Activated naive CD4-positive, alpha-beta T cell treated with anti-CD3 and anti-CD28 coated beads, Interleukin-2, amount 50 U/mL, for 72 hours (primary cell): ENCODE data around the gene LRRC59. TPM values are rescaled to one million over a fixed set of nuclear protein-coding genes. Genes with fewer than 3 reads are reported as not detected.
"Not testable (repeated sequence)": the region's sequence is repeated elsewhere in the genome, so short reads cannot be mapped to it uniquely, and the experiment has no call there.

Experiments used
- ATAC-seq, 2 donors: fragments of 150-1000 bp; cut with Tn5 transposase; 2 replicates each; pipeline ENCODE4 v1.10.0; 2021; ENCODE audit warnings: mild to moderate bottlenecking in 2 of 2, moderate library complexity in 2 of 2
- DNase-seq, 2 donors: peaks; one replicate each; pipeline ENCODE4 v3.0.0; 2021 to 2022; ENCODE audit warnings: low spot score in 2 of 2
- H3K27ac Mint-ChIP-seq, 2 donors: one replicate each; pipeline ENCODE4 v1.8.0; 2022; ENCODE audit warnings: mild to moderate bottlenecking in 2 of 2, mixed read lengths in 2 of 2
- H3K36me3 Mint-ChIP-seq, 2 donors: one replicate each; pipeline ENCODE4 v1.8.0; 2022; ENCODE audit warnings: mixed read lengths in 2 of 2
- H3K9me3 Mint-ChIP-seq, 2 donors: one replicate each; pipeline ENCODE4 v1.8.0; 2022; ENCODE audit warnings: mixed read lengths in 2 of 2
- total RNA-seq, 2 donors: library from RNA; stranded (reverse); gene quantifications; one replicate each; pipeline ENCODE4 v1.2.3, GENCODE V29; 2022

Gene LRRC59
- total RNA-seq, 2 donors from 2014 or later: 40.3 to 66.7 TPM

- DNase-seq, H3K36me3 Mint-ChIP-seq, H3K9me3 Mint-ChIP-seq, ATAC-seq, H3K27ac Mint-ChIP-seq: not testable (repeated sequence)
Observed at GRCh38 chr17:50405351-50405750, 8.0 kb upstream of the LRRC59 start.

DNA sequence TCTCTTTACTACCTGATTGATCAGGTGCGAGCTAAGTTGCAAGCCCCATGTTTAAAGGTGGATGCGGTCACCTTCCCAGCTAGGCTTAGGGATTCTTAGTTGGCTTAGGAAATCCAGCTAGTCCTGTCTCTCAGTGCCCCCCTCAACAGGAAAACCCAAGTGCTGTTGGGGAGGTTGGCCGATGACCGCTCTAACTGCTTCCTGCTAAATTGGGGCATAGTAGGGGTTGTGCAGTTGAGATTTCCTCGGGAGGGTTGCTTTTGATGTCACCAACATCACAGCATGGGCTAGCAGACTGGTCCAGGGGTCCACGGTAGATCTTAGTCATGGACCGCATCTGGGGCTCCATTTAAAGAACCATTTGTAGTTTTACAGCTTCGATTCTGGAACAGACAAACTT lies 2.3 kb upstream of the LRRC59 start:
- not testable (repeated sequence) for H3K27ac Mint-ChIP-seq, H3K9me3 Mint-ChIP-seq, ATAC-seq, DNase-seq
- H3K36me3 Mint-ChIP-seq: peaks cover 5 to 19% of the 10 kb centered on the region in 2 donors

GRCh38 chr17:50398672-50399071 lies 1.3 kb upstream of the LRRC59 start:
- Mint-ChIP-seq H3K27ac (peak overlapping the region in 1 of 2 donors; percentile 78), H3K36me3 (peaks cover 10 to 26% of the 10 kb centered on the region in 2 donors)
- not testable (repeated sequence) for ATAC-seq, DNase-seq, H3K9me3 Mint-ChIP-seq

GRCh38 chr17:50397919-50398285 lies 579 bp upstream of the LRRC59 start:
- ATAC-seq: no peak
- peaks cover 17 to 26% of the 10 kb centered on the region in 2 donors for H3K36me3 Mint-ChIP-seq

GRCh38 chr17:50396261-50397110 lies 837 bp downstream of the LRRC59 start:
- Mint-ChIP-seq H3K9me3 (no peaks in the 10 kb centered on the region), H3K27ac (peak overlapping the region; percentile 78 to 100), H3K36me3 (peaks cover 17 to 26% of the 10 kb centered on the region in 2 donors)
- DNase-seq (peak in 1 of 2 donors; percentile 17), ATAC-seq (peak; percentile 28 to 54)

More at GRCh38 chr17:50397919-50398285, 579 bp upstream of the LRRC59 start:
- H3K9me3 Mint-ChIP-seq: no peaks in the 10 kb centered on the region
- DNase-seq: no peak
- peak overlapping the region; percentile 78 to 88 for H3K27ac Mint-ChIP-seq

DNA sequence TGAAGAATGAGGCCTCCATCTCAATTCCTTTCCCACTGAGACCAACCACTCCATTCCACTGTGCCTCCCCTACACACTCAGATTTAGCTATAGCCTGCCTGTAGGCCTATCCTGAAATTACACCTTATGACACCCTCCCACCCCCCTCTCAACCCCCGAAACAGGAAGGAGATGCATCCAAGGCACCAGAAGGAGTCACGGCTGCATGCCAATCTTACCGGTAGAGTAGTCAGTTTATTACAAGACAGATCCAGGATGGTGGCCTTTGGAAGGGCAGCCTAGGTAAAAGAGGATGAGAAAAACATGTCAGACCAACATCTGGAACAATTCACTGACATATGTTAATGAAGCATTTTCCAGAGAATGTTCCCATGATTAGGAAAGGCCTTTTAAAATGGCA lies 2.6 kb downstream of the LRRC59 start:
- no peaks in the 10 kb centered on the region for H3K9me3 Mint-ChIP-seq
- peaks cover 17 to 26% of the 10 kb centered on the region in 2 donors for H3K36me3 Mint-ChIP-seq
- no peak for ATAC-seq
- peak overlapping the region in 1 of 2 donors; percentile 78 for H3K27ac Mint-ChIP-seq
- DNase-seq: no peak

- DNase-seq (no peak), ATAC-seq (no peak)
- Mint-ChIP-seq H3K27ac (no peak overlapping the region), H3K9me3 (no peaks in the 10 kb centered on the region), H3K36me3 (peaks cover 17 to 26% of the 10 kb centered on the region in 2 donors)
Observed at GRCh38 chr17:50393700-50394099, 3.6 kb downstream of the LRRC59 start.

- H3K27ac Mint-ChIP-seq: no peak overlapping the region
- no peaks in the 10 kb centered on the region for H3K9me3 Mint-ChIP-seq
- DNase-seq (no peak), ATAC-seq (no peak)
- H3K36me3 Mint-ChIP-seq: peaks cover 17 to 26% of the 10 kb centered on the region in 2 donors
Observed at GRCh38 chr17:50392621-50393020, 4.7 kb downstream of the LRRC59 start.

DNA sequence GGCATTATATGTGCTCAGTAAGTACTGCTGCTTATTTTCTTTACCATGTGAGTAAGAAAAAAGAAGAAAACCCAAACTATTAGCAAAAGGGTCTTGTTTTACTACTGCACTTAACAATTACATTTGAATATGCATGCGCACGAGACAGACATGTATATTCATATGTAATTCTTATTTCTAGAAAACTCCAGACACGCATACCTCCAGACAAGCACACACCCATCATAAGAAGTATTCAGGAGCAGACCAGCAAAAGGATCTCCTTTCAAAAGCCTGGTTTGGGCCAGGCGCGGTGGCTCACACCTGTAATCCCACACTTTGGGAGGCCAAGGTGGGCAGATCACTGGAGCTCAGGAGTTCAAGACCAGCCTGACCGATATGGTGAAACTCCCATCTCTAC lies 7.8 kb downstream of the LRRC59 start:
- DNase-seq: no peak
- H3K9me3 Mint-ChIP-seq: no peaks in the 10 kb centered on the region
- peak overlapping the region in 1 of 2 donors; percentile 25 for H3K27ac Mint-ChIP-seq
- ATAC-seq: no peak
- H3K36me3 Mint-ChIP-seq: peaks cover 10 to 12% of the 10 kb centered on the region in 2 donors

GRCh38 chr17:50388728-50389127 lies 8.6 kb downstream of the LRRC59 start:
- ATAC-seq: no peak
- Mint-ChIP-seq H3K27ac (no peak overlapping the region), H3K9me3 (no peaks in the 10 kb centered on the region), H3K36me3 (peaks cover 4 to 7% of the 10 kb centered on the region in 2 donors)
- DNase-seq: no peak

DNA sequence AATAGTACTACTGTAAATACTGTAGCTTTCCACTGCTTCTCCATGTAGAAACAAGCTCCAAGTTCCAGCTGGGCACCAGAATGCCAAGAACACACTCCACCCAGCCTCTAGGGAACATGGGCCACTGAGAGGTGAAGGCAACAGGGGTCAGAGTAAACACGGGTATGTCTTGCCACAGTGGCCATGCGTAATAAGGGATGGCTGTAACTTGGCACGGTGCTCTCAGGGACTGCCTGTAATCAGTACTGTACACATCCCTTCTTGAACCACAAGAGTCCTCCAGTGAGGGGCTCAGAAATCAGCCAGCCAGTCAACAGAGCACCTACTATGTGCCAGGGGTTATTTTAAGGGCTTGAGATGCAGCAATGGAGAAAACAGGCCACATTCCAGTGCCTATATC lies 10.8 kb downstream of the LRRC59 start:
- Mint-ChIP-seq H3K9me3 (no peaks in the 10 kb centered on the region), H3K36me3 (peaks cover 4 to 9% of the 10 kb centered on the region in 2 donors), H3K27ac (peak overlapping the region; percentile 38 to 82)
- DNase-seq (no peak), ATAC-seq (no peak)

- H3K9me3 Mint-ChIP-seq: no peaks in the 10 kb centered on the region
- H3K36me3 Mint-ChIP-seq: peaks cover 9 to 20% of the 10 kb centered on the region in 2 donors
Observed at GRCh38 chr17:50382931-50383330, 14.4 kb downstream of the LRRC59 start.

DNA sequence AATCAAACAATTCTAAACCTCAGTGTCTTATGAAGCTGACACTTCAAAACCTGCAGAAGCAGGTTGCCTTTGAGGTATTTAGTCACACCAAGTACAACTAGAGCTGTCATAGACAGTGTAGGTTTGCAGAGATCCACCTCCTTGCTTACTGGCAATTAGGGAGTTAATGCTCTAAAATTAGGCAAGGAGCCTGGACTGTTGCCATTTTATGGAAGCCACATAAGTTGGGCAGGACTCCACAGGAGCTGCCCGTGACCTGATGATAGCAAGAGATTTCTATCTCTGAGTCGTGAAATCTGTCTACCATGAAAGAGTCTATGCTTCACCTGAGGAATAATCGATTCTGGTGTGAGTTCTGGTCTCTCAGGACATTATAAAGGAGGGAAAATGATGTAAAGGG lies 15.4 kb downstream of the LRRC59 start:
- DNase-seq: no peak
- no peak for ATAC-seq
- Mint-ChIP-seq H3K9me3 (no peaks in the 10 kb centered on the region), H3K27ac (no peak overlapping the region), H3K36me3 (peaks cover 9 to 20% of the 10 kb centered on the region in 2 donors)

More at GRCh38 chr17:50382931-50383330, 14.4 kb downstream of the LRRC59 start:
- DNase-seq (no peak), ATAC-seq (no peak)
- no peak overlapping the region for H3K27ac Mint-ChIP-seq

- H3K36me3 Mint-ChIP-seq: peaks cover 11 to 20% of the 10 kb centered on the region in 2 donors
- no peak for ATAC-seq
- no peak for DNase-seq
- no peaks in the 10 kb centered on the region for H3K9me3 Mint-ChIP-seq
- H3K27ac Mint-ChIP-seq: peak overlapping the region; percentile 20 to 77
Observed at GRCh38 chr17:50381260-50381815, 16.0 kb downstream of the LRRC59 start.

DNA sequence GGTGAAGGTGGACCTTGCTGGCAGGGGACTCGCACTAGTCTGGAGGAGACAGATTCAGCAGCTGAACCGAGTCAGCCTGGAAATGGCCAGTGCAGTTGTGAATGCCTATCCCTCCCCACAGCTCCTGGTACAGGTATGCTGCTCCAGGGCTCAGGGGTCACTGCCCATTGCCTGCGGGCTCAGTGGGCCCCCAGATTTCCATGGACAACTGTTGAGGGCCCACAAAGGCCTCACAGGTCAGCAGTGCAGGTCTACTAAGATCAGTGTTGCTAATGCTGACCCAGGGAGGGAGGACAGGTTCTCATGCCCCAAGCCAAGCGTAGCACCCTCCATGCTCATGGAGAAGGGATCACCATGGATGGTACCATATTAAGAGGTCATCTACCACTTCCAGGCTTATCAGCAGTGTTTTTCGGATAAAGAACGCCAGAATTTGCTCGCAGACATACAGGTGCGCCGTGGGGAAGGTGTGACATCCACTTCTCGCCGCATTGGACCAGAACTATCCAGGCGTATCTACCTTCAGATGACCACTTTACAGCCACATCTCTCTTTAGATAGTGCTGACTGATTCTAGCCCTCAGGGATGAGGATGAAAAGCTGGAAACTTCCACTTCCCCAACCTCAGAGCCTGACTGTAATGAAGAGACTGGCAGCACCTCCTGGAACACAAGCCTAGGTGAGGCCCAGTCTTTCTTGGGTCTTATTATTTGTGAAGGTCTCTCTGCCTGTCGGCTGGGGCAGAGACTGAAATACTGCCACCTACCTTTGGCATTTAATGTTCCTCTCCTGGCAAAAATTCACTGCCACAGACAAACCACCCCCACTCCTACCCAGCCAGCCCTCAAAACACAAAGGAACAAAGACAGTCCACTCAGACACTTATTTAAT lies 16.7 kb downstream of the LRRC59 start:
- peak overlapping the region; percentile 20 to 77 for H3K27ac Mint-ChIP-seq
- H3K36me3 Mint-ChIP-seq: peaks cover 17 to 20% of the 10 kb centered on the region in 2 donors
- ATAC-seq: no peak
- no peaks in the 10 kb centered on the region for H3K9me3 Mint-ChIP-seq
- no peak for DNase-seq

GRCh38 chr17:50379351-50380132 lies 17.8 kb downstream of the LRRC59 start:
- no peak for DNase-seq
- no peak for ATAC-seq
- H3K9me3 Mint-ChIP-seq: no peaks in the 10 kb centered on the region
- peaks cover 20% of the 10 kb centered on the region in 2 donors for H3K36me3 Mint-ChIP-seq
- no peak overlapping the region for H3K27ac Mint-ChIP-seq
